Fibroblast of lung (primary cell): ENCODE data around the gene KLHL29.

Source experiments
- EZH2 ChIP-seq: IDR thresholded peaks from 2 replicates; pipeline ENCODE4 v1.5.1; 2012; ENCODE audit warnings: low read length, control low read depth, mild to moderate bottlenecking; ENCODE audit errors: missing control alignments
- TF ChIP-seq, protein P1 (sequence below), 2 donors: IDR thresholded peaks in 1 of 2; conservative IDR thresholded peaks in 1 of 2; 1 replicate in 1 of 2; 2 replicates in 1 of 2; pipeline ENCODE4 v1.5.1; 2011 to 2012; ENCODE audit warnings: low read length in 2 of 2, control low read depth in 1 of 2, inconsistent platforms in 1 of 2, low read depth in 1 of 2, mild to moderate bottlenecking in 1 of 2

GRCh38 chr2:23568626-23569190 lies 183.7 kb downstream of the KLHL29 start:
- TF ChIP-seq, protein P1, sequence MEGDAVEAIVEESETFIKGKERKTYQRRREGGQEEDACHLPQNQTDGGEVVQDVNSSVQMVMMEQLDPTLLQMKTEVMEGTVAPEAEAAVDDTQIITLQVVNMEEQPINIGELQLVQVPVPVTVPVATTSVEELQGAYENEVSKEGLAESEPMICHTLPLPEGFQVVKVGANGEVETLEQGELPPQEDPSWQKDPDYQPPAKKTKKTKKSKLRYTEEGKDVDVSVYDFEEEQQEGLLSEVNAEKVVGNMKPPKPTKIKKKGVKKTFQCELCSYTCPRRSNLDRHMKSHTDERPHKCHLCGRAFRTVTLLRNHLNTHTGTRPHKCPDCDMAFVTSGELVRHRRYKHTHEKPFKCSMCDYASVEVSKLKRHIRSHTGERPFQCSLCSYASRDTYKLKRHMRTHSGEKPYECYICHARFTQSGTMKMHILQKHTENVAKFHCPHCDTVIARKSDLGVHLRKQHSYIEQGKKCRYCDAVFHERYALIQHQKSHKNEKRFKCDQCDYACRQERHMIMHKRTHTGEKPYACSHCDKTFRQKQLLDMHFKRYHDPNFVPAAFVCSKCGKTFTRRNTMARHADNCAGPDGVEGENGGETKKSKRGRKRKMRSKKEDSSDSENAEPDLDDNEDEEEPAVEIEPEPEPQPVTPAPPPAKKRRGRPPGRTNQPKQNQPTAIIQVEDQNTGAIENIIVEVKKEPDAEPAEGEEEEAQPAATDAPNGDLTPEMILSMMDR (conservative IDR thresholded peaks at IDR 0.05 in 1 of 2, IDR thresholded peaks at IDR 0.05 in 1 of 2; ENCODE audit: low read depth in 1 of 2, low read length in 2 of 2) = no peak
- no peak for TF ChIP-seq EZH2
